Mucosa of stomach (tissue), 1 donor: ENCODE results near the gene TEX14.

Experiments used
- H3K27me3 ChIP-seq: one replicate; pipeline ENCODE4 v1.7.0; 2013; ENCODE audit warnings: mild to moderate bottlenecking, low read length; ENCODE audit not compliant: control insufficient read depth, insufficient read depth
- H3K36me3 ChIP-seq: one replicate; pipeline ENCODE4 v1.7.0; 2013; ENCODE audit warnings: low read length; ENCODE audit not compliant: control insufficient read depth, insufficient read depth
- H3K4me1 ChIP-seq: one replicate; pipeline ENCODE4 v1.7.0; 2013; ENCODE audit warnings: mild to moderate bottlenecking, low read length; ENCODE audit not compliant: control insufficient read depth, insufficient read depth
- H3K4me3 ChIP-seq: one replicate; pipeline ENCODE4 v1.7.0; 2013; ENCODE audit warnings: low read length
- H3K9ac ChIP-seq: one replicate; pipeline ENCODE4 v1.7.0; 2013; ENCODE audit warnings: mild to moderate bottlenecking, low read length, moderate library complexity
- H3K9me3 ChIP-seq: one replicate; pipeline ENCODE4 v1.7.0; 2013; ENCODE audit warnings: mild to moderate bottlenecking, low read length, moderate library complexity; ENCODE audit not compliant: control insufficient read depth
- donor health status: Pancreatic carcinoma.

Gene TEX14

GRCh38 chr17:58691701-58692238 lies at the start of gene TEX14:
Gene TEX14 (minus strand): TSS chr17:58692045. CDS start chr17:58652001, 40,044 bp downstream.
- H3K9ac ChIP-seq = peak within 1 kb of the TSS; percentile 58
- no peaks in the 10 kb centered on the region for H3K36me3 ChIP-seq
- H3K27me3 ChIP-seq = peaks cover 4% of the 10 kb centered on the region
- no peaks in the 10 kb centered on the region for H3K9me3 ChIP-seq
- peaks cover 4% of the 10 kb centered on the region for H3K4me1 ChIP-seq
- H3K4me3 ChIP-seq = peak within 1 kb of the TSS; percentile 56

GRCh38 chr17:58741121-58741625 lies 49.3 kb upstream of the TEX14 start:
- no peak overlapping the region for H3K9ac ChIP-seq
- no peaks in the 10 kb centered on the region for H3K4me1 ChIP-seq

GRCh38 chr17:58734811-58735210 lies 43.0 kb upstream of the TEX14 start:
- no peak overlapping the region for H3K9ac ChIP-seq
- H3K36me3 ChIP-seq = no peaks in the 10 kb centered on the region

More at GRCh38 chr17:58741121-58741625, 49.3 kb upstream of the TEX14 start:
- H3K27me3 ChIP-seq = no peaks in the 10 kb centered on the region
- no peaks in the 10 kb centered on the region for H3K36me3 ChIP-seq
- no peak overlapping the region for H3K4me3 ChIP-seq
- no peaks in the 10 kb centered on the region for H3K9me3 ChIP-seq

GRCh38 chr17:58734040-58734439 lies 42.2 kb upstream of the TEX14 start:
- Histone ChIP-seq H3K4me3 (no peak overlapping the region), H3K9ac (no peak overlapping the region), H3K27me3 (no peaks in the 10 kb centered on the region), H3K9me3 (no peaks in the 10 kb centered on the region), H3K36me3 (no peaks in the 10 kb centered on the region), H3K4me1 (no peaks in the 10 kb centered on the region)

More at GRCh38 chr17:58734811-58735210, 43.0 kb upstream of the TEX14 start:
- no peaks in the 10 kb centered on the region for H3K9me3 ChIP-seq
- H3K27me3 ChIP-seq = no peaks in the 10 kb centered on the region
- H3K4me3 ChIP-seq = no peak overlapping the region
- H3K4me1 ChIP-seq = no peaks in the 10 kb centered on the region

GRCh38 chr17:58730937-58731336 lies 39.1 kb upstream of the TEX14 start:
- no peak overlapping the region for H3K4me3 ChIP-seq
- no peaks in the 10 kb centered on the region for H3K4me1 ChIP-seq
- no peak overlapping the region for H3K9ac ChIP-seq
- H3K9me3 ChIP-seq = no peaks in the 10 kb centered on the region
- no peaks in the 10 kb centered on the region for H3K27me3 ChIP-seq
- no peaks in the 10 kb centered on the region for H3K36me3 ChIP-seq

- H3K4me1 ChIP-seq = no peaks in the 10 kb centered on the region
- H3K27me3 ChIP-seq = no peaks in the 10 kb centered on the region
- no peak overlapping the region for H3K9ac ChIP-seq
- H3K4me3 ChIP-seq = no peak overlapping the region
- no peaks in the 10 kb centered on the region for H3K36me3 ChIP-seq
- H3K9me3 ChIP-seq = no peaks in the 10 kb centered on the region
Measured at GRCh38 chr17:58728798-58729197, 37.0 kb upstream of the TEX14 start.

- Histone ChIP-seq H3K9me3 (no peaks in the 10 kb centered on the region), H3K36me3 (no peaks in the 10 kb centered on the region), H3K9ac (no peak overlapping the region), H3K4me1 (no peaks in the 10 kb centered on the region), H3K4me3 (no peak overlapping the region), H3K27me3 (no peaks in the 10 kb centered on the region)
Measured at GRCh38 chr17:58722696-58723095, 30.9 kb upstream of the TEX14 start.

- Histone ChIP-seq H3K4me3 (no peak overlapping the region), H3K27me3 (no peaks in the 10 kb centered on the region), H3K9me3 (no peaks in the 10 kb centered on the region), H3K9ac (no peak overlapping the region), H3K36me3 (no peaks in the 10 kb centered on the region), H3K4me1 (no peaks in the 10 kb centered on the region)
Measured at GRCh38 chr17:58722274-58722673, 30.4 kb upstream of the TEX14 start.

GRCh38 chr17:58710948-58711552 lies 19.2 kb upstream of the TEX14 start:
- Histone ChIP-seq H3K4me1 (no peaks in the 10 kb centered on the region), H3K9me3 (no peaks in the 10 kb centered on the region), H3K36me3 (no peaks in the 10 kb centered on the region)

GRCh38 chr17:58706351-58707140 lies 14.7 kb upstream of the TEX14 start:
- no peaks in the 10 kb centered on the region for H3K4me1 ChIP-seq
- H3K9ac ChIP-seq = no peak overlapping the region
- no peak overlapping the region for H3K4me3 ChIP-seq
- no peaks in the 10 kb centered on the region for H3K27me3 ChIP-seq
- H3K9me3 ChIP-seq = no peaks in the 10 kb centered on the region
- no peaks in the 10 kb centered on the region for H3K36me3 ChIP-seq

More at GRCh38 chr17:58710948-58711552, 19.2 kb upstream of the TEX14 start:
- no peaks in the 10 kb centered on the region for H3K27me3 ChIP-seq
- no peak overlapping the region for H3K9ac ChIP-seq
- H3K4me3 ChIP-seq = no peak overlapping the region

GRCh38 chr17:58703916-58704286 lies 12.1 kb upstream of the TEX14 start:
- no peaks in the 10 kb centered on the region for H3K4me1 ChIP-seq
- H3K36me3 ChIP-seq = no peaks in the 10 kb centered on the region

More at GRCh38 chr17:58703916-58704286, 12.1 kb upstream of the TEX14 start:
- H3K27me3 ChIP-seq = no peaks in the 10 kb centered on the region
- H3K4me3 ChIP-seq = no peak overlapping the region
- no peaks in the 10 kb centered on the region for H3K9me3 ChIP-seq
- no peak overlapping the region for H3K9ac ChIP-seq
